K562 (cell line): ENCODE results near the gene STRADB.

Experiments used
- CREB1 ChIP-seq, 2 experiments: sonication (generic) in 1 of 2; formaldehyde crosslinking in 1 of 2; IDR thresholded peaks; 2 replicates each; pipeline versions ENCODE4 v1.6.1 to v1.8.0; 2012 to 2022; ENCODE audit warnings: inconsistent platforms in 1 of 2, mild to moderate bottlenecking in 1 of 2, missing genetic modification reagents in 1 of 2, moderate library complexity in 1 of 2
- EP400 ChIP-seq: fragments of 450-650 bp; IDR thresholded peaks from 2 replicates; pipeline ENCODE4 v1.6.1; 2017; ENCODE audit warnings: antibody characterized with exemption, mild to moderate bottlenecking, moderate library complexity
- ILF3 ChIP-seq: fragments of 450-650 bp; IDR thresholded peaks from 2 replicates; pipeline ENCODE4 v1.6.1; 2018; ENCODE audit warnings: antibody characterized with exemption, mild to moderate bottlenecking, moderate library complexity, borderline replicate concordance
- MXI1 ChIP-seq: IDR thresholded peaks from 2 replicates; pipeline ENCODE4 v1.6.1; 2011; ENCODE audit warnings: low read depth, mild to moderate bottlenecking, improper control_type of control experiment, low read length
- TRIM24 ChIP-seq, 2 experiments: fragments of 450-650 bp; IDR thresholded peaks; 2 replicates each; pipeline ENCODE4 v1.6.1; 2016
- ZFP36 ChIP-seq: fragments of 150-350 bp; IDR thresholded peaks from 2 replicates; pipeline ENCODE4 v1.6.1; 2018; ENCODE audit warnings: low read length, low read depth; ENCODE audit not compliant: partially characterized antibody
- TF ChIP-seq, protein P1 (sequence below), 3 experiments: IDR thresholded peaks in 2 of 3; conservative IDR thresholded peaks in 1 of 3; 2 replicates each; pipeline ENCODE4 v1.5.1; 2011 to 2012; ENCODE audit warnings: low read length in 3 of 3, mild to moderate bottlenecking in 3 of 3, control low read depth in 2 of 3, improper control_type of control experiment in 1 of 3, inconsistent platforms in 1 of 3, low read depth in 1 of 3, mixed read lengths in 1 of 3, moderate library complexity in 1 of 3; ENCODE audit not compliant: insufficient read depth in 2 of 3

DNA sequence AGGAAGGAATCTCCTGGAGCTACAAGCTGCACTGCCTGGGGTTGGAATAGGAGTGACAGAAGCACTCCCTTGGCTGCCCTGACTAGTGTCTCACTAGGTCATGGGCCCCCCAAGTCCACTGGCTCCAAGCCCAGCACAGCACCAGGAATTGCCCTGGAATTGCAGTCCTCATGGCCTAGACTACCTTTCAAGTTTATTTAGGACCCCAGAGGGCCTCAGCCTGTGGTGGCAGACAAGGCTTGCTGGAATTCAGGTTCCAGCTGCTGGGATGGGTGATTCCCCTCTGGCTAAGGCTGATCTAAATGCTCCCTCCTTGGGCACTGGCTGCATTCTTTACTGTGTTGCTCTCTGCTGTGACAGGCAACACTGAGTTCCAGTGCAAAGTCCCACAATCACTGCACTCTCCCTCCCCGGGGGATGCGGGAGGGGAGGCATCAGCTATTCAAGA is 14.0 kb downstream of the STRADB start:
- TF ChIP-seq EP400: no peak
- no peak for TF ChIP-seq ILF3
- TF ChIP-seq, protein P1, sequence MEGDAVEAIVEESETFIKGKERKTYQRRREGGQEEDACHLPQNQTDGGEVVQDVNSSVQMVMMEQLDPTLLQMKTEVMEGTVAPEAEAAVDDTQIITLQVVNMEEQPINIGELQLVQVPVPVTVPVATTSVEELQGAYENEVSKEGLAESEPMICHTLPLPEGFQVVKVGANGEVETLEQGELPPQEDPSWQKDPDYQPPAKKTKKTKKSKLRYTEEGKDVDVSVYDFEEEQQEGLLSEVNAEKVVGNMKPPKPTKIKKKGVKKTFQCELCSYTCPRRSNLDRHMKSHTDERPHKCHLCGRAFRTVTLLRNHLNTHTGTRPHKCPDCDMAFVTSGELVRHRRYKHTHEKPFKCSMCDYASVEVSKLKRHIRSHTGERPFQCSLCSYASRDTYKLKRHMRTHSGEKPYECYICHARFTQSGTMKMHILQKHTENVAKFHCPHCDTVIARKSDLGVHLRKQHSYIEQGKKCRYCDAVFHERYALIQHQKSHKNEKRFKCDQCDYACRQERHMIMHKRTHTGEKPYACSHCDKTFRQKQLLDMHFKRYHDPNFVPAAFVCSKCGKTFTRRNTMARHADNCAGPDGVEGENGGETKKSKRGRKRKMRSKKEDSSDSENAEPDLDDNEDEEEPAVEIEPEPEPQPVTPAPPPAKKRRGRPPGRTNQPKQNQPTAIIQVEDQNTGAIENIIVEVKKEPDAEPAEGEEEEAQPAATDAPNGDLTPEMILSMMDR (IDR thresholded peaks at IDR 0.05 in 2 of 3, conservative IDR thresholded peaks at IDR 0.05 in 1 of 3; ENCODE audit: insufficient read depth in 2 of 3, low read depth in 1 of 3, low read length in 3 of 3): no peak
- TF ChIP-seq ZFP36: no peak
- TF ChIP-seq CREB1 (IDR thresholded peaks at IDR 0.05): no peak
- TF ChIP-seq CREB1 (CRISPR knock-in tag; IDR thresholded peaks at IDR 0.05): no peak
- TF ChIP-seq TRIM24 (IDR thresholded peaks at IDR 0.05): no peak
- TF ChIP-seq MXI1: no peak
